Stimulated activated CD4-positive, alpha-beta T cell treated with anti-CD3 and anti-CD28 coated beads, Interleukin-15, amount 100 ng/mL, for 1 hour (primary cell): ENCODE data around the gene ZSWIM5.
"Not testable (repeated sequence)": the region's sequence is repeated elsewhere in the genome, so short reads cannot be mapped to it uniquely, and the experiment has no call there.

Source experiments
- DNase-seq, 2 donors: peaks; one replicate each; pipeline ENCODE4 v3.0.0-alpha.2; 2020; ENCODE audit warnings: low read depth in 1 of 2, low spot score in 1 of 2

Gene ZSWIM5

GRCh38 chr1:45097944-45098343 lies 108.5 kb downstream of the ZSWIM5 start:
- DNase-seq: no peak

- DNase-seq: no peak
Observed at GRCh38 chr1:45097079-45097478, 109.3 kb downstream of the ZSWIM5 start.

DNA sequence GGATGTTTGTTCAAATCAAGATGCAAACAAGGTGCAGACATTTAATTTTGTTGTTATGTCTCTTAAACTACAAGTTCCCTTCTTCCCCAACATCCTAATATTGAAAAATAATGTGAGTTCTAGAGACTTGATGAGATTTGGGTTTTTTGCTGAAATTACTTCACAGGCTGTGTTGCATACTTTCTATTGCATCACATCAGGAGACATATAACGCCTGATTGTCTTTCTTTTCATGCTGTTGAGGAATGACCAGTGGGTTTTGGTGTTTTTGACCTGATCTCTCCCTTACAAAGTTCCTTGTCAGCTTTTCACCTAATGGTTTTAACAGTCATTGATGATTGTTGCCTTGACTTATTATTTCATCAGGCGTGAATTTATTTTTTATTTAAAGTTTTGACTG lies 111.0 kb downstream of the ZSWIM5 start:
- DNase-seq: no peak

- DNase-seq: not testable (repeated sequence)
Observed at GRCh38 chr1:45094371-45094770, 112.0 kb downstream of the ZSWIM5 start.

GRCh38 chr1:45093334-45093733 lies 113.1 kb downstream of the ZSWIM5 start:
- DNase-seq: no peak

DNA sequence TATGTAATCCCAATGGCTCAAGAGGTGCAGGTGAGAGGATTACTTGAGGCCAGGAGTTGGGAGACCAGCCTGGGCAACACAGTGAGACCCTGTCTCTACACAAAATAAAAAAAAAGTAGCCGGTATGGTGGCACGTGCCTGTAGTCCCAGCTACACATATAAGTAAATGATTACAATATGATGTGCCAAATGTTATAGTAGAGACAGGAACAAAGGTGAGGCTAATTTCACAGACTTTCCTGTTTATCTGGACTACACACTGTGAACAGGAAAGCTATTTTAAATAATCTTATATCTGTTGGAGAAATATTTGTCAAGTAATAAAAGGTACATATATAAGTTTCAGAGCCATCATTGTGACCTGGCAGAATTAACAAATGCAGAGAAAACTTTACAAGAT lies 116.7 kb downstream of the ZSWIM5 start:
- DNase-seq: no peak

DNA sequence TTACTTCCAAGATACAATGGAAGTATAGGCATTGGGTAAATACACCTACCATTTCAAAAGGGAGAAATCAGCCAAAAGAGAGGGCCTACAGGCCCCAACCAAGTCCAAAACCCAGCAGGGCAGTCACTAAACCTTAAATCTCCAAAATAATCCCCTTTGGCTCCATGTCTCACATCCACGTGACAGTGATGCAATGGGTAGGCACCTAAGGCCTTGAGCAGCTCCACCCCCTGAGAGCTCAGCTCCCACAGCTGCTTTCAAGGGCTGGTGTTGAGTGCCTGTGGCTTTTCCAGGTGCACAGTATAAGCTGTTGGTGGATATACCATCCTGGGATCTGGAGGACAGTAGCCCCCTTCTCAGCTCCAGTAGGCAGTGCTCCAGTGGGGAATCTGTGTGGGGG lies 121.8 kb downstream of the ZSWIM5 start:
- no peak for DNase-seq

DNA sequence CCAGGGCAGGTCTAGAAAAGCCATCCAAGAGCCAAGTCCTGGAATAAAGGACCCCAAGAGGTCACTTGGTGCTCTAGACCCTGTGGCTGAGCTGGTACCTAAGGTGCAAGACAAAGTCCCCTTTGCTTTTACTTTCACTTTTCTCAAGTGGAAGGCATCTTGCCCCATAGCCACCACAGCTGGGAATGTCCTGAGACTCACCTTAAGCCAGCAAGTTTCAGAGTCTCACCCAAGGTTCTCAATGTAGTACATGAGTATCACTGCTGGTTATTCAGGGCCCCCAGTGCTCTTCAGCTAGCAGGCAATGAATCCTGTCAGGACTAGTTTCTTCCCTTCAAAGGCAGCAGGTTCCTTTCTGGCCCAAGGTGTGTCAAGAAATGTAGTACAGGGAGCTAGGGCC lies 126.9 kb downstream of the ZSWIM5 start:
- no peak for DNase-seq

DNA sequence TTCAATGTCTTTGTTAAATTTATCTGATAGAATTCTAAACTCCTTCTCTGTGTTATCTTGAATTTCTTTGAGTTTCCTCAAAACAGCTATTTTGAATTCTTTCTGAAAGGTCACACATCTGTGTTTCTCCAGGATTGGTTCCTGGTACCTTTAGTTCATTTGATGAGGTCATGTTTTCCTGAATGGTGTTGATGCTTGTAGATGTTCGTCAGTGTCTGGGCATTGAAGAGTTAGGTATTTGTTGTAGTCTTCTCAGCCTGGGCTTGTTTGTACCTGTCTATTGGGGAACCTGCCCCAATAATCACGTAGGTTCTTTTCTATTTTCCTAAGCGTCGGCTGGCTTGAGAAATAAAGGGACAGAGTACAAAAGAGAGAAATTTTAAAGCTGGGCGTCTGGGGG lies 129.4 kb downstream of the ZSWIM5 start:
- DNase-seq: not testable (repeated sequence)

- DNase-seq: no peak
Observed at GRCh38 chr1:45071567-45071966, 134.8 kb downstream of the ZSWIM5 start.

DNA sequence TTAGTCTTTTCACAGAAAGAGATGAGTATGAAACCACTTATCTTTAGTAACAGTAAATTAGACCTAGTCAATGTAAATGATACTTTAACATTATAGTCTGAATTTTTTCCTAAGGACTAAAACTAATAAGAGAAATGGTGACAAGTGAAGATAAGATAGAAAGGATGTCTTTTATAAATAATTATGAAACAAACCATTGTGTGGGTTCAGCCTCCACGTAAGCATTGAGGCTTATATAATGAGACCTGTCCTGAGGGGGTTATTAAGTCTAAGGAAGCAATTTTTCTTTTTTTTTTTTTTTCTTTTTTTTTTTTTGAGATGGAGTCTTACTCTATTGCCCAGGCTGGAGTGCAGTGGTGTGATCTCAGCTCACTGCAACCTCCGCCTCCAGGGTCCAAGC lies 138.6 kb downstream of the ZSWIM5 start:
- no peak for DNase-seq

DNA sequence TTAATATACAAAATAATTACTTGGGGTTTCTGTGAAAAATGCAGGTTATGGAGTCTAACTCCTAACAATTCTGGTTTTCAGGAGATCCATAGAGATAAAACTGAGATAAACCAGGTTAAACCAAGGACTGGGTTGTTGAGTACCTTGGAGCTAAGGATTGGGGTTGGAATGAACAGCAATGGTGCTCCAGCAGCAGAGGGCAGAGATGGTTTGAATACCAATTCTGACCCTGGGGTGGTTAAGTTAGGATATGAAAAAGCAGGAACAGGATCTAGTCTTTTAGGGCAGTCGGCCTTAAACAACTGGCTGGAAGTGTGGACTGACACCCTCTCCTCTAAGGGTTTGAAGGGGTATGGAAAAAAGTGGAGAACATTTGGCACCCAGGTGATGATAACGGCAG lies 141.3 kb downstream of the ZSWIM5 start:
- DNase-seq: no peak

- DNase-seq: not testable (repeated sequence)
Observed at GRCh38 chr1:45062463-45062862, 143.9 kb downstream of the ZSWIM5 start.

DNA sequence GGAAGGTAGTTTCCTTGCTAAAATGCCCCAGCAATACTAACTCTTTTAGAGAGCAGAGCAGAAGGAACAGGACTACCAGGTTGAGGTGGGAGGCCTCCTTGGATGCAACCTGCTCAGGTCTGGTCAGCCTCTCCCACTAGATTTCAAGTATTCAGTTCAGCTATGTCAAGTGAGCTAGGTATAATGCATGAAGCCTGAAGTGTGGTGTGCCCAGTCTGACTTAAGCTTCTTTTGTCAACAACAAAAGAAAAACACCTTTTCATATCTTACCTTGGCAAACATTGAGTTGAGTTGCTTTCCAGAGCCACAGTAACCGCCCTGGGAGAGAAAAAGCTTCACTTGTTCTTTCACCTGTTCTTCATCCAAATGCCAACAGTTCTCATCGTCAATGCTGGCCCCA lies 146.6 kb downstream of the ZSWIM5 start:
- no peak for DNase-seq

DNA sequence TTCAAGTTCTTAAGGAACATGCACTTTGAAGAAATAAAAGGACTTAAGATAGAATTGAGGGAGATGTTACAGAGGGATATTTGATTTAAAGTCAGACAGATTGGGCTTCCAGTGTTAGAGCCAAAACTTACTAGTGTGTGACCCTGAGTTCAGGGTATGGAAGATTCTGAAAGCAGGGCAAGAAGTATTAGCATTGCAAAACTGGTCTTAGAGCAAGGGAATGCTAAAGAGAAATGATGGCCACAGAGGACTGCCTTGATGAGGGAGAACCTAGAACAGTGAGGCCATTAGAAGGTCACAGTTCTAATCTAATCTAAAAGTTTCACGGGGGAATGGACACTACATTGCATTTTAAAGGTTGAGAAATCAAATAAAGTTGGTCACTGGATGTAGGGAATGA lies 148.9 kb downstream of the ZSWIM5 start:
- DNase-seq: no peak

DNA sequence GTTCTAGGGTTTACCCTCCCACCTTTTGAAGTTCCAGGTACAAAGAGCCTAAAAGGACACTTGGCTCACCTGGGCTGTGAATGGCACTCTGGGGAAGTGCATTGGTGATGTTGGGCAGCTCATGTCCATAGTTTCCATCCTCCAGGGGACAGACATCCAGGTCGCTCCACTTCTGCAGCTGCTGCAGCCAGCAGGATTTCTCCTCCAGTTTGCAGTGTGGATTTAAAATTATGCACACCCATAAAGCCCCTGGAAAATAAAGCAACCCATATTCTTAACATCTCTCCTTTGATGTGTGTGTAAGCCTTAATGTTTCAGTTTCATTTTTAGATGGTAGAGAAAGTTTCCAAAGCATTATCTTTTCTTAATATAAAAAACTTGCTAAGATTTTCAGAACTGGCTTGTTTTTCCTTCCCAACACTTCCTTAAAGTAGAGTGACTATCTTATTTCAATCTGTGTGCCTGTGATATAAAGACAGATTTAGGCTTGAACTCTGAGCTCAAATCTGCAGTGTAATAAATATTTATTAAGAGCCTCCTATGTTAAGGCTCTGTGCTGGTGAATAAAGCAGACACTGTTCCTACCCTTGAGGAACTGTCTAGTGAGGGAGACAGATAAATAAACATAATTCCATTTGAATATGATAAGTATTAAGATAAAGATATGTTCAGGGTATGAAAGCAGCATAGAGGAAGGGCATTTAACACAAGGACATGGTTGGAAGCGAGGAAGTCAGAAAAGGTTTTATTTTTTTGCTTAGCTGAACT lies 155.2 kb downstream of the ZSWIM5 start:
- no peak for DNase-seq

DNA sequence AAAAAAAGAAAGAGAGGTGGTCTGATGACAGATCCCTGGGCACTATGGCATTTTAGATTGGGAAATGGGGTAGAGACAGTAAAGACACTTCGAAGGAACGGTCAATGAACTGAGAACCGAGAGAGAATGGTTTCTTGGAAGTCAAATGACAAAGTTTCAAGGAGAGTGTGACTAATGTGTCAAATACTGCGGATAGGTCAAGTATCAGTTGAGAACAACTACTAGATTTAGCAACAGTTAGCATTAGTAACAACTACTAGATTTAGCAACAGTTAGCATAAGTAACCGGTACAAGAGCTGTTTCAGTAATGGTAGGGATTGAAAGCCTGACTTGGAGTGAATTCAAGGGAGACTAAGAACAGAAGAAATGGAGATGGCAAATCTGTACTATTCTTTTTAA lies 159.4 kb downstream of the ZSWIM5 start:
- DNase-seq: no peak

DNA sequence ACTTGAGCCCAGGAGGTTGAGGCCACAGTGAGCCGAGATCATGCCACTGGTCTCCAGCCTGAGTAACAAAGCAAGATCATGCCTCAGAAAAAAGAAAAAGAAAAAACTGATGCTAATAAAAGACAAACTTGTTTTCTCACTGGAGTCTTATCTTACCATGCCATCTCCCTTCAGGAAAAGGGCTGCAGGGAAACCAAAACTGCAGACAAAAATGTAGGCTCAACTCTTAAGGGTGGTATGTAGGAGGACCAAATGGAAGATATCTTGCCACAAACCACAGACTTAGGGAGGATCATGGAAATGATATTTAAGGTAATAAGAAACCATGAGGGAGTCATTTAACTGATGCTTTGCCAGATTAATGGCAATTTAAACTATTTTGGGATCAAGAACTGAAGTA lies 161.5 kb downstream of the ZSWIM5 start:
- no peak for DNase-seq

- DNase-seq: no peak
Observed at GRCh38 chr1:45043094-45043493, 163.3 kb downstream of the ZSWIM5 start.

GRCh38 chr1:45040297-45040696 lies 166.1 kb downstream of the ZSWIM5 start:
- DNase-seq: no peak

GRCh38 chr1:45038661-45039364 lies 167.6 kb downstream of the ZSWIM5 start:
- DNase-seq: no peak

- DNase-seq: no peak
Observed at GRCh38 chr1:45038240-45038639, 168.2 kb downstream of the ZSWIM5 start.

DNA sequence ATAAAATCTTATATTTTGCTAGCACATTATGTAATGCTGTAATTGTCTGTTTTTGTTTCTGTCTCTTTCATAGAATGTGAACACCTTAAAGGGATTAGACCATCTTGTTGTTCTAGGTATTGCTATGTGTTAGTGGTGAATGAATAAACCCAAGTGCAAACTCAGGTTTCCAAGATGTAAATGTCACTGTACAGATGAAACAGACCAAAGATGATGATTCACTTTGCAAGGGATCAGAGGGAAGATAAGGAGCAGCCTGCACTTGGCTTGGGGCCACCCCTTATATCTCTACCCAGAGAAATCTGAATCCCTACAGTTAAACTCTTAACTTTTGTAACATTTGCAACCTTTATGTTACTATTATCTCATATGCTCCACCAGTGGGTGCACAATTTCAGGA lies 168.9 kb downstream of the ZSWIM5 start:
- no peak for DNase-seq
